ENCODE data around the gene CLDN7. TPM values are rescaled to one million over a fixed set of nuclear protein-coding genes. Genes with fewer than 3 reads are reported as not detected.

Gene CLDN7
- total and polyA plus RNA-seq, 2 donors from 2014 or later: 119 to 233 TPM

GRCh38 chr17:7306911-7307685, 44.8 kb upstream of the CLDN7 start, which contains the start of gene EIF5A:
TSS of gene EIF5A (plus strand) at chr17:7307628. CDS start at chr17:7309636, 2,008 bp downstream.
- intact Hi-C loops (cut with DNase I): no loop called here
- Histone ChIP-seq H3K4me1 (ENCODE audit: control insufficient read depth in 2 of 3, insufficient read depth in 2 of 3, low read depth in 1 of 3, low read length in 3 of 3) (peaks cover 0 to 9% (median 0%) of the 10 kb centered on the region in 3 donors), H3K27ac (ENCODE audit: low read depth in 2 of 2, low read length in 2 of 2) (peak within 1 kb of the TSS; percentile 98), H3K36me3 (ENCODE audit: control insufficient read depth in 2 of 3, insufficient read depth in 3 of 3, low read length in 3 of 3) (peaks cover 7 to 23% (median 23%) of the 10 kb centered on the region in 3 donors), H3K4me3 (ENCODE audit: low read length in 3 of 3) (peak within 1 kb of the TSS; percentile 80 to 95 (median 91)), H3K9me3 (ENCODE audit: control insufficient read depth in 2 of 3, insufficient read depth in 1 of 3, low read length in 3 of 3) (no peaks in the 10 kb centered on the region), H3K27me3 (ENCODE audit: control insufficient read depth, insufficient read depth, low read length) (no peaks in the 10 kb centered on the region), H3K9ac (ENCODE audit: low read length in 3 of 3) (peak within 1 kb of the TSS; percentile 73 to 94 (median 92))
- DNase-seq (peak; percentile 100), FAIRE-seq (peak; percentile 44)
- TF ChIP-seq CTCF (IDR thresholded peaks at IDR 0.05; ENCODE audit: borderline replicate concordance, extremely low read depth, insufficient read depth): no peak

- intact Hi-C loops (cut with DNase I): no loop called here
- no peak overlapping the region for H3K4me3 ChIP-seq (ENCODE audit: low read length in 3 of 3)
- FAIRE-seq: no peak
Observed at GRCh38 chr17:7304179-7304578, 41.9 kb upstream of the CLDN7 start.

GRCh38 chr17:7296189-7296861, 34.0 kb upstream of the CLDN7 start:
- H3K9ac ChIP-seq (ENCODE audit: low read length in 3 of 3): peak overlapping the region in 1 of 3 donors; percentile 22

More at GRCh38 chr17:7304179-7304578, 41.9 kb upstream of the CLDN7 start:
- Histone ChIP-seq H3K36me3 (ENCODE audit: control insufficient read depth in 2 of 3, insufficient read depth in 3 of 3, low read length in 3 of 3) (no peaks in the 10 kb centered on the region), H3K27ac (ENCODE audit: low read depth in 2 of 2, low read length in 2 of 2) (no peak overlapping the region), H3K9ac (ENCODE audit: low read length in 3 of 3) (no peak overlapping the region), H3K27me3 (ENCODE audit: control insufficient read depth, insufficient read depth, low read length) (no peaks in the 10 kb centered on the region), H3K4me1 (ENCODE audit: control insufficient read depth in 2 of 3, insufficient read depth in 2 of 3, low read depth in 1 of 3, low read length in 3 of 3) (peaks cover 0 to 4% (median 0%) of the 10 kb centered on the region in 3 donors), H3K9me3 (ENCODE audit: control insufficient read depth in 2 of 3, insufficient read depth in 1 of 3, low read length in 3 of 3) (no peaks in the 10 kb centered on the region)
- no peak for TF ChIP-seq CTCF (IDR thresholded peaks at IDR 0.05; ENCODE audit: borderline replicate concordance, extremely low read depth, insufficient read depth)
- DNase-seq: no peak

More at GRCh38 chr17:7296189-7296861, 34.0 kb upstream of the CLDN7 start:
- H3K9me3 ChIP-seq (ENCODE audit: control insufficient read depth in 2 of 3, insufficient read depth in 1 of 3, low read length in 3 of 3): no peaks in the 10 kb centered on the region
- no peaks in the 10 kb centered on the region for H3K36me3 ChIP-seq (ENCODE audit: control insufficient read depth in 2 of 3, insufficient read depth in 3 of 3, low read length in 3 of 3)
- peaks cover 0 to 15% (median 14%) of the 10 kb centered on the region in 3 donors for H3K4me1 ChIP-seq (ENCODE audit: control insufficient read depth in 2 of 3, insufficient read depth in 2 of 3, low read depth in 1 of 3, low read length in 3 of 3)
- H3K27me3 ChIP-seq (ENCODE audit: control insufficient read depth, insufficient read depth, low read length): peaks cover 3% of the 10 kb centered on the region
- FAIRE-seq (no peak), DNase-seq (peak; percentile 85 to 94 (median 90))
- intact Hi-C loops (cut with DNase I): no loop called here
- TF ChIP-seq CTCF (IDR thresholded peaks at IDR 0.05; ENCODE audit: borderline replicate concordance, extremely low read depth, insufficient read depth): peak; percentile 99
- H3K4me3 ChIP-seq (ENCODE audit: low read length in 3 of 3): peak overlapping the region in 1 of 3 donors; percentile 20
- H3K27ac ChIP-seq (ENCODE audit: low read depth in 2 of 2, low read length in 2 of 2): peak overlapping the region in 1 of 2 donors; percentile 41

All from kidney (tissue), 14 donors.